Sigmoid colon (tissue), 7 donors: ENCODE measurements around the gene WDFY2. TPM values are rescaled to one million over a fixed set of nuclear protein-coding genes. Genes with fewer than 3 reads are reported as not detected.
A peak's percentile ranks its signal among the peaks of the same experiment; 100 is the strongest.

Source experiments
- DNase-seq: peaks from one replicate; pipeline ENCODE4 v3.0.0-alpha.2; 2019
- H3K27ac ChIP-seq, 4 donors: fragments of 200-600 bp; sonication (generic); one replicate each; pipeline ENCODE4 v1.5.1; 2016 to 2019; ENCODE audit warnings: mild to moderate bottlenecking in 1 of 4
- H3K27me3 ChIP-seq, 3 donors: fragments of 200-600 bp; sonication (generic); one replicate each; pipeline ENCODE4 v1.5.1; 2019; ENCODE audit warnings: mild to moderate bottlenecking in 1 of 3
- H3K36me3 ChIP-seq, 4 donors: fragments of 200-600 bp; sonication (generic); one replicate each; pipeline ENCODE4 v1.5.1; 2016 to 2019
- H3K4me1 ChIP-seq, 4 donors: fragments of 200-600 bp; sonication (generic); one replicate each; pipeline ENCODE4 v1.5.1; 2017 to 2019
- H3K4me3 ChIP-seq, 4 donors: fragments of 200-600 bp; sonication (generic); one replicate each; pipeline ENCODE4 v1.5.1; 2017 to 2019; ENCODE audit warnings: mild to moderate bottlenecking in 2 of 4, moderate library complexity in 1 of 4
- H3K9me3 ChIP-seq, 4 donors: fragments of 200-600 bp in 3 of 4; sonication (generic) in 3 of 4; one replicate each; pipeline versions ENCODE4 v1.5.1 to v1.6.1; 2013 to 2019
- CTCF ChIP-seq, 4 experiments: fragments of 450-650 bp in 3 of 4; fragments of 200-600 bp in 1 of 4; IDR thresholded peaks; one replicate each; pipeline ENCODE4 v1.5.1; 2016 to 2019; ENCODE audit warnings: antibody characterized with exemption in 4 of 4, mild to moderate bottlenecking in 3 of 4, moderate library complexity in 2 of 4
- EP300 ChIP-seq, 4 donors: sonication (generic); formaldehyde crosslinking; IDR thresholded peaks; one replicate each; pipeline ENCODE4 v1.6.1; 2017; ENCODE audit warnings: antibody characterized with exemption in 4 of 4
- POLR2A ChIP-seq, 2 donors: fragments of 450-650 bp; IDR thresholded peaks; one replicate each; pipeline ENCODE4 v1.6.1; 2016; ENCODE audit warnings: antibody characterized with exemption in 2 of 2, mild to moderate bottlenecking in 2 of 2, moderate library complexity in 2 of 2
- POLR2AphosphoS5 ChIP-seq, 4 donors: sonication (generic); formaldehyde crosslinking; IDR thresholded peaks; one replicate each; pipeline ENCODE4 v1.6.1; 2017; ENCODE audit warnings: antibody characterized with exemption in 4 of 4
- WGBS, 2 donors: extraction: QIAGEN DNeasy Blood & Tissue Kit; methylation state at CpG; one replicate each; pipeline ENCODE4 v1.1.7; 2013; 5-methylcytosine and 5-hydroxymethylcytosine counted together
- intact Hi-C: fragments of 100-400 bp; cut with DNase I; formaldehyde crosslinking; loops from one replicate; pipeline ENCODE4 v1.15.1; 2023
- polyA plus RNA-seq, 3 donors: library from polyadenylated mRNA; stranded (reverse); fragments of 200-250 nt; gene quantifications; one replicate each; pipeline ENCODE4 v1.2.3, GENCODE V29; 2013
- total RNA-seq, 4 donors: library from RNA; depleted of rRNA; stranded (reverse); fragments of >200 nt; gene quantifications; one replicate each; pipeline ENCODE4 v1.1.0, GENCODE V29; 2016
- donor health status: healthy with polysubstance abuse.
- donor health status: Bipolar disorder and iron deficiency.
- donor health status: healthy.

Gene WDFY2
- total and polyA plus RNA-seq, 7 donors, result 0.60 to 18.3 (median 7.3) TPM

- H3K4me1 ChIP-seq, result peaks cover 0 to 12% (median 9%) of the 10 kb centered on the region in 4 donors
- intact Hi-C loops, result no loop called here
- no peaks in the 10 kb centered on the region for H3K27me3 ChIP-seq
- H3K9me3 ChIP-seq, result no peaks in the 10 kb centered on the region
- no peaks in the 10 kb centered on the region for H3K36me3 ChIP-seq
- 76 to 90% methylated on average over 3 of the region's 3 CpGs for WGBS, 2 donors
- H3K27ac ChIP-seq, result peak overlapping the region; percentile 29 to 51 (median 45)
- no peak overlapping the region for H3K4me3 ChIP-seq
- DNase-seq, result peak; percentile 71
- TF ChIP-seq EP300 (IDR thresholded peaks at IDR 0.05) (no peak), CTCF (IDR thresholded peaks at IDR 0.05) (no peak), POLR2A (IDR thresholded peaks at IDR 0.05) (no peak), POLR2AphosphoS5 (IDR thresholded peaks at IDR 0.05) (no peak)
Observed at GRCh38 chr13:51721496-51721895, 137.2 kb downstream of the WDFY2 start.

DNA sequence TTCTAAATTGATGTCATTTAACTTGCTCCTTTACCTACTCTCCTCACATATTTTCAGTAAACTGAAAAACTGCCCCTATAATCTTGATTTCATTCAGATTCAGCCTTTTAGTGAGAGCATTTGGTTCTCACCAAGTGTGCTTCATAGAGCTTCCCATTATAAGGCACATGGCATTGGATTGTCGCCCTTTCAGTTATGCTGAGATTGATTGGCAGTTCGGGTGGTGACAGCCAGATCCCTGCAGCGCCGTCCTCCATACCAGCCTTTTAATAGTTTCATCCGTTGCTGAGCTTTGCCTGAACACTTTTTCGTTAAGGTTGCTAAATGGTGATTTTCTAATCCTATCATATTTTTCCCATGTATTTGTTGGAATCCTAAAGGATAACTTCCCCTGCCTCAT is 139.3 kb downstream of the WDFY2 start:
- H3K4me1 ChIP-seq, result peaks cover 0 to 12% (median 9%) of the 10 kb centered on the region in 4 donors
- WGBS, 2 donors, result 95 to 96% methylated on average over 6 of the region's 6 CpGs
- no peaks in the 10 kb centered on the region for H3K9me3 ChIP-seq
- no peak overlapping the region for H3K4me3 ChIP-seq
- no peaks in the 10 kb centered on the region for H3K36me3 ChIP-seq
- no peaks in the 10 kb centered on the region for H3K27me3 ChIP-seq
- DNase-seq, result no peak
- H3K27ac ChIP-seq, result no peak overlapping the region
- TF ChIP-seq CTCF (IDR thresholded peaks at IDR 0.05), result no peak
- no peak for TF ChIP-seq POLR2A (IDR thresholded peaks at IDR 0.05)
- intact Hi-C loops, result no loop called here

GRCh38 chr13:51724721-51725120 is 140.5 kb downstream of the WDFY2 start:
- H3K9me3 ChIP-seq, result no peaks in the 10 kb centered on the region
- H3K27me3 ChIP-seq, result no peaks in the 10 kb centered on the region
- TF ChIP-seq EP300 (IDR thresholded peaks at IDR 0.05) (no peak), CTCF (IDR thresholded peaks at IDR 0.05) (no peak), POLR2A (IDR thresholded peaks at IDR 0.05) (no peak), POLR2AphosphoS5 (IDR thresholded peaks at IDR 0.05) (no peak)
- no peak overlapping the region for H3K27ac ChIP-seq
- intact Hi-C loops, result no loop called here
- DNase-seq, result no peak
- no peak overlapping the region for H3K4me3 ChIP-seq
- H3K4me1 ChIP-seq, result peaks cover 0 to 20% (median 18%) of the 10 kb centered on the region in 4 donors
- no peaks in the 10 kb centered on the region for H3K36me3 ChIP-seq

GRCh38 chr13:51726446-51727193 is 142.4 kb downstream of the WDFY2 start:
- Histone ChIP-seq H3K27me3 (no peaks in the 10 kb centered on the region), H3K36me3 (no peaks in the 10 kb centered on the region), H3K9me3 (no peaks in the 10 kb centered on the region), H3K4me1 (peaks cover 0 to 32% (median 30%) of the 10 kb centered on the region in 4 donors), H3K27ac (no peak overlapping the region), H3K4me3 (no peak overlapping the region)
- DNase-seq, result no peak
- WGBS, 2 donors, result 78 to 85% methylated on average over 3 of the region's 3 CpGs
- intact Hi-C loops, result no loop called here
- TF ChIP-seq CTCF (IDR thresholded peaks at IDR 0.05) (no peak), POLR2A (IDR thresholded peaks at IDR 0.05) (no peak), POLR2AphosphoS5 (IDR thresholded peaks at IDR 0.05) (no peak), EP300 (IDR thresholded peaks at IDR 0.05) (no peak)
